Thyroid gland (tissue), 4 donors: ENCODE measurements around the gene BTBD9.

Experiments used
- POLR2A ChIP-seq, 2 donors: fragments of 450-650 bp; IDR thresholded peaks; one replicate each; pipeline ENCODE4 v1.6.1; 2017; ENCODE audit warnings: antibody characterized with exemption in 2 of 2, mild to moderate bottlenecking in 2 of 2, moderate library complexity in 1 of 2
- TF ChIP-seq, protein P1 (sequence below), 6 experiments: fragments of 200-600 bp in 3 of 6; fragments of 450-650 bp in 3 of 6; sonication (generic) in 3 of 6; IDR thresholded peaks; one replicate each; pipeline ENCODE4 v1.5.1; 2016 to 2019; ENCODE audit warnings: antibody characterized with exemption in 6 of 6, mild to moderate bottlenecking in 2 of 6, inconsistent platforms in 1 of 6, moderate library complexity in 1 of 6

DNA sequence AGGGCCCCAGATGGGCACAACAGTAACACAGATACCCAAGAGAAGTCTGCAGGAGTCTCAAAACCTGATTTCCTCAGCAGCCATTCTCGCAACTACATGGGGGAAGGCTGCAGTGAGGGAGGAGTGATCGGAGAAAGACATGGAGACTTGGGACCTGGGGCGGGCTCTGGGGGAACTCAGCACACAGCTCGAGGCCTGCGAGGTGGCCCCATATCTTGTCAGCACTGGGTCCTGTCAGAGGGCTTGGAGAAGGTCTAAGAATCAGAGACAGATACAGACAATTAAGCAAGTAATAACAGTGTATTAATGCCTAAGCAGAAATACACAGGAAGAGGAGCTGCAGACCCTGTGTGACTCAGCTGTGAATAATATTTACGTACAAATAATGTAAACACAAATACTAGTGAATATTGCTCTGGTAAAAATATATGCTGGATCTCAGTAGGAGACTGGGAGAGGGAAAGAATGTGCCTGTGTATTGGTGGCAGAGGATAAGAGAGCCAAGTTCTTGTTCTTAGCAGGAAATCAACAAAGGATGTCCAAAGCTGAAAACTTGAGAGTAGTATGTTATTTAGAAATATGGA, 484.0 kb downstream of the BTBD9 start:
- TF ChIP-seq, protein P1, sequence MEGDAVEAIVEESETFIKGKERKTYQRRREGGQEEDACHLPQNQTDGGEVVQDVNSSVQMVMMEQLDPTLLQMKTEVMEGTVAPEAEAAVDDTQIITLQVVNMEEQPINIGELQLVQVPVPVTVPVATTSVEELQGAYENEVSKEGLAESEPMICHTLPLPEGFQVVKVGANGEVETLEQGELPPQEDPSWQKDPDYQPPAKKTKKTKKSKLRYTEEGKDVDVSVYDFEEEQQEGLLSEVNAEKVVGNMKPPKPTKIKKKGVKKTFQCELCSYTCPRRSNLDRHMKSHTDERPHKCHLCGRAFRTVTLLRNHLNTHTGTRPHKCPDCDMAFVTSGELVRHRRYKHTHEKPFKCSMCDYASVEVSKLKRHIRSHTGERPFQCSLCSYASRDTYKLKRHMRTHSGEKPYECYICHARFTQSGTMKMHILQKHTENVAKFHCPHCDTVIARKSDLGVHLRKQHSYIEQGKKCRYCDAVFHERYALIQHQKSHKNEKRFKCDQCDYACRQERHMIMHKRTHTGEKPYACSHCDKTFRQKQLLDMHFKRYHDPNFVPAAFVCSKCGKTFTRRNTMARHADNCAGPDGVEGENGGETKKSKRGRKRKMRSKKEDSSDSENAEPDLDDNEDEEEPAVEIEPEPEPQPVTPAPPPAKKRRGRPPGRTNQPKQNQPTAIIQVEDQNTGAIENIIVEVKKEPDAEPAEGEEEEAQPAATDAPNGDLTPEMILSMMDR (IDR thresholded peaks at IDR 0.05), result no peak
- no peak for TF ChIP-seq POLR2A (IDR thresholded peaks at IDR 0.05)
